Adrenal gland (tissue), 12 donors: ENCODE data around the gene KCNIP3. TPM values are rescaled to one million over a fixed set of nuclear protein-coding genes. Genes with fewer than 3 reads are reported as not detected.

Experiments
- DNase-seq, 7 donors: peaks; one replicate each; pipeline ENCODE4 v3.0.0-alpha.2; 2019 to 2020
- H3K27ac ChIP-seq, 5 donors: fragments of 200-600 bp; sonication (generic) in 4 of 5; 1 replicate in 3 of 5; 2 replicates in 2 of 5; pipeline versions ENCODE4 v1.5.1 to v1.8.0; 2016 to 2020; ENCODE audit warnings: mild to moderate bottlenecking in 1 of 5
- H3K27me3 ChIP-seq: fragments of 200-600 bp; 2 replicates; pipeline ENCODE4 v1.8.0; 2021
- H3K36me3 ChIP-seq, 2 donors: fragments of 200-600 bp; replicated peaks in 1 of 2; 1 replicate in 1 of 2; 2 replicates in 1 of 2; pipeline versions ENCODE4 v1.5.1 to v1.8.0; 2018 to 2022
- H3K4me1 ChIP-seq, 2 donors: fragments of 200-600 bp; replicated peaks in 1 of 2; 1 replicate in 1 of 2; 2 replicates in 1 of 2; pipeline versions ENCODE4 v1.5.1 to v1.8.0; 2018 to 2021
- H3K4me3 ChIP-seq, 4 donors: fragments of 200-600 bp; sonication (generic) in 3 of 4; one replicate each; pipeline ENCODE4 v1.5.1; 2016 to 2018
- H3K9me3 ChIP-seq, 3 donors: fragments of 200-600 bp; sonication (generic) in 1 of 3; replicated peaks in 1 of 3; 1 replicate in 2 of 3; 2 replicates in 1 of 3; pipeline versions ENCODE4 v1.5.1 to v1.8.0; 2016 to 2021
- CTCF ChIP-seq, 6 experiments: fragments of 450-650 bp in 4 of 6; fragments of 200-600 bp in 2 of 6; sonication (generic) in 1 of 6; IDR thresholded peaks; 1 replicate in 5 of 6; 2 replicates in 1 of 6; pipeline versions ENCODE4 v1.5.1 to v1.8.0; 2016 to 2021; ENCODE audit warnings: antibody characterized with exemption in 6 of 6, mild to moderate bottlenecking in 2 of 6, moderate library complexity in 1 of 6
- POLR2A ChIP-seq, 2 donors: fragments of 450-650 bp; IDR thresholded peaks; one replicate each; pipeline ENCODE4 v1.6.1; 2017; ENCODE audit warnings: antibody characterized with exemption in 2 of 2, mild to moderate bottlenecking in 2 of 2, moderate library complexity in 1 of 2
- WGBS, 4 donors: extraction: QIAGEN DNeasy Blood & Tissue Kit in 2 of 4; methylation state at CpG; one replicate each; pipeline versions ENCODE4 v1.1.5 to v1.1.7; 2013 to 2017; 5-methylcytosine and 5-hydroxymethylcytosine counted together
- intact Hi-C, 2 donors: fragments of 100-400 bp; cut with DNase I; formaldehyde crosslinking; loops; one replicate each; pipeline versions ENCODE4 v1.14.1 to v1.15.0; 2022 to 2023
- polyA plus RNA-seq, 3 donors: library from polyadenylated mRNA; stranded (reverse); fragments of 200-250 nt in 2 of 3; fragments of 350-450 nt in 1 of 3; fragmentation: Illumina TruSeq in 1 of 3; extraction: RNeasy Lipid Tissue Mini Kit (QIAGEN cat#74804) in 1 of 3; gene quantifications; one replicate each; pipeline ENCODE4 v1.2.3, GENCODE V29; 2013 to 2014
- total RNA-seq, 9 donors: library from RNA; depleted of rRNA in 4 of 9; stranded (reverse); fragments of >200 nt in 4 of 9; fragments of 120-200 nt in 1 of 9; fragmentation: NEBNext Ultra II Directional in 1 of 9; extraction: Animal tissue kit (Norgen Biotek cat#: 25700) in 1 of 9; gene quantifications; one replicate each; pipeline versions ENCODE4 v1.1.0 to v1.2.4, GENCODE V29; 2013 to 2023
- donor health status: healthy with polysubstance abuse.
- donor health status: Bipolar disorder and iron deficiency.
- donor health status: DM: yes; HTN: yes; CAD: no.
- donor health status: DM: no; HTN: no; CAD: no.
- donor health status: DM: no; HTN: no; CAD: no.
- donor health status: DM: yes; HTN: yes; CAD: no.

Gene KCNIP3
- total and polyA plus RNA-seq, 12 donors = 0.54 to 6.3 (median 1.7) TPM

- Histone ChIP-seq H3K27me3 (no peaks in the 10 kb centered on the region), H3K4me1 (no peaks in the 10 kb centered on the region), H3K9me3 (no peaks in the 10 kb centered on the region), H3K27ac (no peak overlapping the region), H3K36me3 (no peaks in the 10 kb centered on the region), H3K4me3 (no peak overlapping the region)
- DNase-seq = no peak
- 75 to 83% (median 79%) methylated on average over 10 to 13 of the region's 13 CpGs for WGBS, 4 donors
- intact Hi-C loops = no loop called here
- TF ChIP-seq POLR2A (IDR thresholded peaks at IDR 0.05) (no peak), CTCF (IDR thresholded peaks at IDR 0.05) (no peak)
These were observed 21.5 kb downstream of the KCNIP3 start for GRCh38 chr2:95318431-95319220.

- 86 to 93% (median 89%) methylated on average over 7 to 23 of the region's 23 CpGs for WGBS, 4 donors
- no peak for TF ChIP-seq CTCF (IDR thresholded peaks at IDR 0.05)
- H3K36me3 ChIP-seq = no peaks in the 10 kb centered on the region
- no peak overlapping the region for H3K4me3 ChIP-seq
- no peaks in the 10 kb centered on the region for H3K27me3 ChIP-seq
- intact Hi-C loops = no loop called here
- no peak for DNase-seq
- no peaks in the 10 kb centered on the region for H3K4me1 ChIP-seq
- no peak overlapping the region for H3K27ac ChIP-seq
- H3K9me3 ChIP-seq = no peaks in the 10 kb centered on the region
These were observed 22.6 kb downstream of the KCNIP3 start for GRCh38 chr2:95319481-95320343.

- Histone ChIP-seq H3K4me3 (no peak overlapping the region), H3K4me1 (no peaks in the 10 kb centered on the region), H3K27me3 (no peaks in the 10 kb centered on the region), H3K27ac (no peak overlapping the region), H3K9me3 (no peaks in the 10 kb centered on the region), H3K36me3 (no peaks in the 10 kb centered on the region)
- 76 to 86% (median 81%) methylated on average over 6 to 11 of the region's 11 CpGs for WGBS, 4 donors
- no peak for TF ChIP-seq CTCF (IDR thresholded peaks at IDR 0.05)
- no peak for TF ChIP-seq POLR2A (IDR thresholded peaks at IDR 0.05)
- DNase-seq = no peak
- intact Hi-C loops = no loop called here
These were observed 23.2 kb downstream of the KCNIP3 start for GRCh38 chr2:95320344-95320712.

GRCh38 chr2:95320986-95321767, 24.0 kb downstream of the KCNIP3 start:
- no peak overlapping the region for H3K27ac ChIP-seq
- TF ChIP-seq POLR2A (IDR thresholded peaks at IDR 0.05) (no peak), CTCF (IDR thresholded peaks at IDR 0.05) (no peak)
- no peak overlapping the region for H3K4me3 ChIP-seq
- no peaks in the 10 kb centered on the region for H3K36me3 ChIP-seq
- intact Hi-C loops = no loop called here
- WGBS, 4 donors = 80 to 88% (median 83%) methylated on average over 13 to 18 of the region's 18 CpGs
- H3K9me3 ChIP-seq = no peaks in the 10 kb centered on the region
- H3K4me1 ChIP-seq = no peaks in the 10 kb centered on the region
- no peaks in the 10 kb centered on the region for H3K27me3 ChIP-seq
- DNase-seq = no peak
